ENCODE results near the gene GBF1.

DNA sequence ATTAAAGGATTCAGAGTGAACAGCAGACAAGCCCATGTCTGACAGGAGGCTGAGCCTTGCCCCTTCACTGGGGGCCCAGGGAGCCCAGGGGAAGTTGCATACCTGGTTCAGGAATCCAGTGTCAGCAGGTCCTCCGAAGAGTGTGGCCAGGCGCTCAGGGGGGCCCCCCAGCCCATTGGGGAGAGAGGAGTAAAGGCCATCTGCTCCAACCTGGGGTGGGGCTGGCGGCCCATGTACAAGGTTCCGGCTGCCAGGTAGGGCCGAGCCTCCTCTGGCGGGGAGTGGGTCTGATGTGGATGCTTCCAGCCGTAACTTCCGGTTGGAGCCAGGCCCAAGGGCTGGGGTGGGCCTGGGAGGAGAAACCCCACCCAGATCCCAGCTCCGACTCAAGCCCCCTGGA lies 171.0 kb downstream of the GBF1 start:
- TF ChIP-seq, protein P1, sequence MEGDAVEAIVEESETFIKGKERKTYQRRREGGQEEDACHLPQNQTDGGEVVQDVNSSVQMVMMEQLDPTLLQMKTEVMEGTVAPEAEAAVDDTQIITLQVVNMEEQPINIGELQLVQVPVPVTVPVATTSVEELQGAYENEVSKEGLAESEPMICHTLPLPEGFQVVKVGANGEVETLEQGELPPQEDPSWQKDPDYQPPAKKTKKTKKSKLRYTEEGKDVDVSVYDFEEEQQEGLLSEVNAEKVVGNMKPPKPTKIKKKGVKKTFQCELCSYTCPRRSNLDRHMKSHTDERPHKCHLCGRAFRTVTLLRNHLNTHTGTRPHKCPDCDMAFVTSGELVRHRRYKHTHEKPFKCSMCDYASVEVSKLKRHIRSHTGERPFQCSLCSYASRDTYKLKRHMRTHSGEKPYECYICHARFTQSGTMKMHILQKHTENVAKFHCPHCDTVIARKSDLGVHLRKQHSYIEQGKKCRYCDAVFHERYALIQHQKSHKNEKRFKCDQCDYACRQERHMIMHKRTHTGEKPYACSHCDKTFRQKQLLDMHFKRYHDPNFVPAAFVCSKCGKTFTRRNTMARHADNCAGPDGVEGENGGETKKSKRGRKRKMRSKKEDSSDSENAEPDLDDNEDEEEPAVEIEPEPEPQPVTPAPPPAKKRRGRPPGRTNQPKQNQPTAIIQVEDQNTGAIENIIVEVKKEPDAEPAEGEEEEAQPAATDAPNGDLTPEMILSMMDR (IDR thresholded peaks at IDR 0.05 in 4 of 5, conservative IDR thresholded peaks at IDR 0.05 in 1 of 5), result no peak
- no peak for TF ChIP-seq POLR2A (IDR thresholded peaks at IDR 0.05)

Data from gastrocnemius medialis (tissue), 4 donors.